Measurements from ENCODE around the gene PCNX2. TPM values are rescaled to one million over a fixed set of nuclear protein-coding genes. Genes with fewer than 3 reads are reported as not detected.

Gene PCNX2
- total RNA-seq, 2 experiments from 2014 or later: 21.8 to 23.2 TPM

DNA sequence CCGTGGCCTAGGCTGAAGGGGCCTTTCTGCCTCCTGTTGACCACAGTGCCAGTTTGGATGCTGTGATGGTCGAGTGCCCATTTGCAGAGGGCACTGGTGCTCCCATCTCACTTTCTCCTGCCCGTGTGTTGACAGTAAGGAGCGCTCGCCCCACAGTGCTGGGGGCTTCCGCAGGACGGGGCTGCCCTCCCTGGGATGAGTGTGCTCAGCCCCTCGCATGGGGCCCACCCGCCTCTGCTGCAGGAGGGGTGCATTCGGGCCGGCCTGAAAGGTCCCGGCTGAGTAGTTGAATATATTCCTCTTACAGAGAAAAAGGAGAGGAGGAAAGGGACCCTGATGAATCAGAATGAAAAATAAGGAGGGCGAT, 307.8 kb downstream of the PCNX2 start:
- Mint-ChIP-seq H3K4me1 (no peaks in the 10 kb centered on the region), H3K4me3 (no peak overlapping the region), H3K36me3 (ENCODE audit: low read depth) (peaks cover 13% of the 10 kb centered on the region), H3K27me3 (no peaks in the 10 kb centered on the region), H3K9me3 (peaks cover under 1% of the 10 kb centered on the region), H3K27ac (no peak overlapping the region)
- DNase-seq: no peak
- ChIA-PET CTCF (no interaction called here), POLR2A (no interaction called here)

DNA sequence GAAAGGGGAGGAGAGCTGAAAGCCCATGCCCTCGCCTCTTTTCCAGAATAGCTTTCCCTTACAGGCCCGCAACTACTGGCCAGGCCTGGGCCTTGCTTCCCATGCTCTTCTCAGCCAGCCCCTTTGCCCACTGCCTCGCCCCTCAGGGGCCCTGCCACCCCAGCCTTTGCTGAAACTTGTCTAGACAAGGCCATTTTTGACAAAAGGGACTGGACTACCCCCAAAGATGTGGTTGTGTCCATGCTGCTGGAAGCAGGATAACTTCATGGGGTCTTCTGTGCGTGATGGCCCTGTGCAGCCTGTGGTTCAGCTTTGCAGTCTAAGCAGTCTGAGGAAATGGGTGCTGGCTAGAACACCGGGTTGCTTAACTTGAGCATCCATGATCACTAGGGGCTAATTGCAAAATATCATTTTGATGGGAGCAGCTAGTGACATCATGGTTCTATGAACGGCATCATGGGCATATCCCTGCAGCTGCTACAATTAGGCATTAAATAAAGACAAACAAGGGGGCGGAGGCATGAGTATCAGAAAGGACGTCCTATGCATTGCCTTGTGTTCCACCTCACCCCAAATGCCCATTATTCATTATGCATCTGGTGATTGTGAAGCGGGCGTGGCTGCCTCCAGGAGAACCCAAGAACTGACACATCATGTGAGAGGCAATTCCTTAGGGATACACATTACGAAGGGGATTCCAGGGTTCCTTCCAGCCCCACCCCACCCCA, 308.3 kb downstream of the PCNX2 start:
- Mint-ChIP-seq H3K9me3 (no peaks in the 10 kb centered on the region), H3K4me1 (no peaks in the 10 kb centered on the region), H3K36me3 (ENCODE audit: low read depth) (peaks cover 7% of the 10 kb centered on the region), H3K4me3 (no peak overlapping the region), H3K27me3 (no peaks in the 10 kb centered on the region), H3K27ac (no peak overlapping the region)
- ChIA-PET POLR2A (no interaction called here), CTCF (no interaction called here)
- no peak for DNase-seq

DNA sequence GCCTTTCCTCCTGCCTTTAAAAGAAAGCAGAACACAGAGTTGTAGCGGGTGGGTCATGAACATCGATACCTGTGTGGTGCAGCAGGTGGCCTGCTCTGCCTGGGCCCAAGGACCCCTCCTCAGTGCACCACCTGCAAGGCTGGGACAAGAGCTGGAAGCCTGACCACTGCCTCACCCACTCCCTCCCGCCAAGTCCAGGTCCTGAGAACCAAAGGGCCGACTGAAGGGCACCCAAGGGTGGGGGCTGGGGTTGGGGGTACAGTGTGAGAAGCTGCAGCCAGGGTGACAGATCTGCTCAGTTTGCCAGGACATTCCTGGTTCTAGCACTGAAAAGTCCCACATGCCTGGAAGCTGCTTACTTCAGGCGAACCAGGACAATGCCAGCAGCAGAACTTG, 309.0 kb downstream of the PCNX2 start:
- H3K9me3 Mint-ChIP-seq: no peaks in the 10 kb centered on the region

DNA sequence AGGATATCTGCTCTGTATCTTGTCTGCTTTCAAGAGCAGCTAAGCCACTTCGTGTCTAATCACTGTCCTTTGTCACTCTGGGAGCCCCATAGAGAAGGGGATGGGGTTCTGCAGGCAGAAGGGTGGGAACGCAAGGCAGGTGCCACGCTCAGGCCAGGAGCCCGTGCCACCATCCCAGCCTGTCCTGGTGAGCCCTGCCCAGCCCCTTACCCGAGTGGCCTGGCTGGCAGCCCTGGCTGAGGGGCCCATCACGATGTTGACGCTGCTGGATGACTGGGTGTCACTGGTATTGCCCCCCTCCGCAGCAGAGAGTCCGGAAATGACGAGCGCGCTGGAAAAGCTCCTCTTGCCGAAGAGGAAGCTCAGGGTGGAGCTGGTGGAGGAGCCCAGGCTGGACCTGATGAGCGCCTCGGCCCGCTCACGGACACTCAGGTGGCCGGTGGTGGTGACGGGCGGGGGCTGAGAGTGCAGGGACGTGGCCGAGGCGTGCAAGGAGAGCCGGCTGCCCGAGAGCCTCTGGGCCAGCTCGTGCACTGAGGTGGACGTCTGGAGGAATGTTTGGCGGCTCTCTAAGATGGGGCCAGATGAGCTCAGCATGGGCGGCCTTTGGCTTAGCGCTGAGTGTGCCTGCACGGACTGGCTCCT, 309.5 kb downstream of the PCNX2 start:
- H3K4me1 Mint-ChIP-seq: no peaks in the 10 kb centered on the region
- no peak overlapping the region for H3K27ac Mint-ChIP-seq
- ChIA-PET CTCF (no interaction called here), POLR2A (no interaction called here)
- H3K36me3 Mint-ChIP-seq (ENCODE audit: low read depth): peaks cover 2% of the 10 kb centered on the region
- no peaks in the 10 kb centered on the region for H3K27me3 Mint-ChIP-seq
- no peak for DNase-seq
- H3K9me3 Mint-ChIP-seq: no peaks in the 10 kb centered on the region
- no peak overlapping the region for H3K4me3 Mint-ChIP-seq

More for the DNA sequence above, 309.0 kb downstream of the PCNX2 start:
- Mint-ChIP-seq H3K4me3 (no peak overlapping the region), H3K27me3 (no peaks in the 10 kb centered on the region), H3K27ac (no peak overlapping the region), H3K36me3 (ENCODE audit: low read depth) (peaks cover 2% of the 10 kb centered on the region), H3K4me1 (no peaks in the 10 kb centered on the region)
- DNase-seq: no peak
- POLR2A ChIA-PET: no interaction called here
- CTCF ChIA-PET: no interaction called here

DNA sequence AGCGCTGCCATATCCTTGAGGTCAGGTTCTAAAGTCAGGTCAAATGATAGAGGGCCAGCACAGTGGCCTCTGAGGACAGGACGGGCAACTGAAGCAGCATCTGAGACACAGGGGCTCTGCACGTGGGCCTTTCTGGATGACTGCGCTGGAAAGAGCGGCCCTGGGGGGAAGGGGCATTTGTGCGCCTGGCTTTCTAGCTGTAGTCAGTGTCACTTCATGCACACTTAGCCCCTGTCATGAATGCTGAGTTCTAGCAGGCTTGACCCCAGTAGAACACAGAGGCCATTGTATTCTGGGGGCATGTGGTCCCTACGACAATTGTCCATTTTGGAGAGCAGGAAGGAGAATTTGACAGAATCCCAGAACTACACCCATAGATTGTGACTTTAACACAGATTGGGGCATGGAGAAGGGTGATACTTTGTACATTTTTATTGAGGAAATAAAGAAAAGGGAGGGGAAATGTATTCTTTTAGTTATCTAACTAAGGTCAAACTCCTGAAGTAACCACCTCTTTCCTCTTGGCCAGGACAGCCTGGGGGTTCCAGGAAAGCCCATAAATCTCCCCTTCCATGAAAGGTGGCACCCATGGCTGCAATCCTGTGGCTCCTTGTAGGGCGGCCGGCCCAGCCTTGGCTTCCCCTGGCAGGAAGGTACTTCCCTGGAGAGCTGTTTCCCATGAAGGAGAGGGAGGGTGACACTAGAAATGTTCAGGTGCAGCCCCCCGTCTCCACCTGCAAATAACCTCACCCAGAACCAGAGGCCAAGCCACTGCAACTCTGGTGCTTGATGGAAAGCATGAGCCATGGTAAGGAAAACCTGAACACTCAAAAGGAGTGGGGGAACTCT, 310.7 kb downstream of the PCNX2 start:
- Mint-ChIP-seq H3K9me3 (no peaks in the 10 kb centered on the region), H3K4me1 (no peaks in the 10 kb centered on the region), H3K27ac (no peak overlapping the region), H3K4me3 (no peak overlapping the region), H3K27me3 (no peaks in the 10 kb centered on the region), H3K36me3 (ENCODE audit: low read depth) (peaks cover 2% of the 10 kb centered on the region)
- no peak for DNase-seq
- CTCF ChIA-PET: interaction anchor here (0.6 kb wide), 1 partner anchor 342 kb away, joined by 5 read pairs; no protein-coding TSS in a partner anchor
- POLR2A ChIA-PET: no interaction called here

DNA sequence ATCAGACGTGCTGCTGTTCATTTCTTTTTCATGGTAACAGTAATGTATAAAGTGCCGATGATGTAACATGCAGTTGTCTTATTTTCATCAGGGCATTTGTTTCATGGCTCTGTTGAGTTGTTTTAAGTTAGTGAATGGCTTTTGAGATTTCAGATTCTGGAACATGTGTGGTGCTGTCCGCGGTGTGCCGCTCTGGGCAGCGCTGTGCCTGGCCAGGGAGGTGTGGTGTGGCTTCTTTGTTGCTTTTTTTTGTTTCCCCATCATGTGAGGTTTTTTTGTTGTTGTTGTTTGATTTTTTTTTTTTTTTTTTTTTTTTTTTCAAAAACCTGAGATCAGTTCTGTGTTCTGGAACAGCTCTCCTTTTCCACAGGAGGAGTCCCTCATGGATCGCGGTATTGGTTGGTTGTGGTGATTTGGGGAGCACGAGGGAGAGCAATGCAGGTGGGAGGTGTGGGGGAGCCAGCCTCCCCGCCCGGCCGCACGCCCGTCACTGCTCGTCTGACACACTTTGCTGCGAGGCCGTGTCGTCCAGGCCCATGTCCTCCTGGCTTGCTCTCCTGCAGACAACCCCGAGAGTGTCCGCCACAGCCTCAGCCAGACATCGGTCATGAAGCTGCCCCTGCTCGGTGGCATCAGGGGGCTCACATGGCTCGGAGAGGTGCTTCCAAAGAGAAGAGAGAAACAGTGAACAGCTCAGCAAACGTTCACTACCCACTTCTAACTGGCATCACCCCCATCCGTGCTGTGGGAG, 311.5 kb downstream of the PCNX2 start:
- POLR2A ChIA-PET: no interaction called here
- H3K9me3 Mint-ChIP-seq: no peaks in the 10 kb centered on the region
- CTCF ChIA-PET: interaction anchor here (0.6 kb wide), 1 partner anchor 341 kb away, joined by 5 read pairs; no protein-coding TSS in a partner anchor
- H3K4me3 Mint-ChIP-seq: no peak overlapping the region
- H3K4me1 Mint-ChIP-seq: peaks cover 4% of the 10 kb centered on the region
- no peak overlapping the region for H3K27ac Mint-ChIP-seq
- peaks cover 4% of the 10 kb centered on the region for H3K36me3 Mint-ChIP-seq (ENCODE audit: low read depth)
- DNase-seq: no peak
- H3K27me3 Mint-ChIP-seq: no peaks in the 10 kb centered on the region

DNA sequence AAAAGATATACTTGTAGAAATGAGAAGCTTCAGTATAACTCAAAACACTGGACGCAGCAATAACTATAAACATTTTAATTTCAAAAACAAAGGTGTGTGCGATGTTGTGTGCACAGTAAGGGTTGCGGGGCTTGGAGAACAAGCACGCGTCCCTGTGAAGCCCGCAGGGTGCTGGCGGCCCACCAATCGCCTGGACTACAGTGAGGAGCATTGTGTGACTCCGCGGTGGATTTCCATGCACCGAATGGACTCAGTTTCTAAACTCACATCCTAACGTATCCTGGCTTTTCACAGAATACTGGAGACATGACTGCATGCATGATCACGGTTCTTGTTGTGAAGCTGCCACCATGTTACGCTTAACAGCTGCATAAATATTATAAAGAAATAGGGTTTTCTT, 312.1 kb downstream of the PCNX2 start:
- POLR2A ChIA-PET: no interaction called here
- Mint-ChIP-seq H3K27me3 (no peaks in the 10 kb centered on the region), H3K27ac (no peak overlapping the region), H3K9me3 (no peaks in the 10 kb centered on the region), H3K4me3 (no peak overlapping the region), H3K36me3 (ENCODE audit: low read depth) (peaks cover 8% of the 10 kb centered on the region), H3K4me1 (peaks cover 10% of the 10 kb centered on the region)
- CTCF ChIA-PET: no interaction called here
- no peak for DNase-seq

DNA sequence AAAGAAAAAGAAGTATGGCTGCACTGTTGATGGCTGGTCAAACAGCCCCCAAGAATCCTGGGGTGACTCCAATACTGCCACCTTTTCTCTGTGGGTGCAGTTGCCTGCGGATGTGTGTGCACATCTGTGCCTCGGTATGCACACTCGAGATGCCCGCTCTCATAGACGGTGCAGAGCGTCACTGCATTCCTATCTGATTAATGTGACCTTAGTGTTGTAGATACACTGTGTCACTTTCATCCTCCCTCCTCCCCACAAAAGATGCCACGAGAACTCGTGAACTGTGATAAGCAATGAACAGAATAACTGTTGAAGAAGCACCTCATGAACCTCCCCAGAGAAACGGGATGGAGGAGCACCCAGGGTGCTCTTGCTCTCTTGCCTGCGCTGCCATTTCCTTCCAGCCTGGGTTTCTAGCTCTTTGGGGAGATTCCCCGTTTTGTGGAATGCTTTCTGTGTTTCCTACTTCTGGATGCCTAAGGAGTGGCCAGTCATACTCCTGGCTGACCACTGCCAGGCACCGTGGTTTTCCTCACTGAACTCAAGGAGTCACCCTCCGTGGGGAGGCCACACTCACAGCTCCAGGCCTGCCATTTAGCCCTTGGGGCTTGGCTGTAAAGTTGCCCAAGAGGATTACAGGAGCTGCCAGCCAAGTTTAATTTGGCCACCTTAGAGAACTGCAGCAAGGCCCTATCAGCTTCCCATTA, 313.1 kb downstream of the PCNX2 start:
- Mint-ChIP-seq H3K4me1 (peaks cover 19% of the 10 kb centered on the region), H3K9me3 (no peaks in the 10 kb centered on the region), H3K27ac (no peak overlapping the region), H3K4me3 (no peak overlapping the region), H3K27me3 (no peaks in the 10 kb centered on the region), H3K36me3 (ENCODE audit: low read depth) (peaks cover 16% of the 10 kb centered on the region)
- ChIA-PET POLR2A (no interaction called here), CTCF (no interaction called here)
- DNase-seq: no peak

DNA sequence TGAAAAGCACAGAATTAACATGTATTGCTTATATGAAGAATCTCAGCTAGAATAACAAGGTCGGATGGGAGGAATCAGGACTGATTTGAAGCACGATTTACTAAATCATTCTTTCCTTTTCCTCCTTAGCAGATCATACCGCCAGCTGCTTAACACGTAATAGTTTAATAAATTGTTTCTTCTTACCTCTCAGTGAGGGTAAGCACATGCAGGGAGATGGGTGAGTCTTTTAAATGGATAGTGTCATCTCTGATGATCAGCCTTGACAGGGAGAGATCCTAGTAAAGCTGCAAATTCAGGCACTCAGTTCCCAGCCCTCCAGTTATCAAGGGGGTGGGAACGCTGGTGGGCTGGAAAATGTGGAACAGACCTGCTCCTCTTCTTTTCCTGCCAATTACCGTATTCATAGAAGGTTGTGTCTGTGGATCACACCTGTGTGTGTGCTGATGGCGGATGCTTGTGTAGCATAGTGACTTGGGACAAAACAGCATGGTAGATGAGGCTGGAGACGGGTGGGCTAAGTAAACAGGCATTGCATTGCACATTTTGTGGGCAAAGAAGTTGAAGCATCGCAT, 314.5 kb downstream of the PCNX2 start:
- no peak overlapping the region for H3K27ac Mint-ChIP-seq
- CTCF ChIA-PET: no interaction called here

DNA sequence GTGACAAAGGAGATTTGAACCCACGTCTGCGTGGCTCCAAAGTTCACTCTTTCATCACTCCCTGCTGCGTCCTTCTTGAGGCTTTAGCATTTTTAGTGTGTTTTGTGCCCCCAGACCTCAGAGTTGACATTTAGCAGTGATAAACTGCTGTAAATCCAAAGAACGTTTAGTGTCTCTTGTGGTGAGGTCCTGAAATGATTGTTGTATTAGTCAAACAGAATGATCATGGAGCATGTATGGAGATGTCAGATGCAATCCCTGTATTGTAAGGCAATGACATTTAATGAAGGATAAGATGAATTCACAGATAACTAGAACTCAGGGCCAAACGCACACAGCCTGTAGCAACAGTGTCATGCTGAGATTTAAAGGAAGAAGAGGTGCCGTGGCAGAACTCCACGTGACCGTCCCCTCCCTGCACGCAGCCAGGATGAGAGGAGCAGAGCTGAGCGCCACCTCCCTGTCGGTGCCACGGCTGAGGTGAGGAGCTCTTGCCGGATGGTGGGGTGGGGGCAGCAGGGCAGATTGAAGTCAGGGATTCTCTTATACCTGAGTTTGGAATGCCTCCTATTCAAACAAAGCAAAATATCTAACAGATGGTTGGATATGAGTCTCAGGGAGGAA, 315.1 kb downstream of the PCNX2 start:
- ChIA-PET POLR2A (interaction anchor here (1.2 kb wide), 1 partner anchor 11 kb away, joined by 5 read pairs; no protein-coding TSS in a partner anchor), CTCF (no interaction called here)
- H3K27ac Mint-ChIP-seq: no peak overlapping the region

More for the DNA sequence above, 314.5 kb downstream of the PCNX2 start:
- Mint-ChIP-seq H3K27me3 (no peaks in the 10 kb centered on the region), H3K9me3 (no peaks in the 10 kb centered on the region), H3K4me1 (peaks cover 19% of the 10 kb centered on the region), H3K36me3 (ENCODE audit: low read depth) (peaks cover 22% of the 10 kb centered on the region), H3K4me3 (no peak overlapping the region)
- POLR2A ChIA-PET: no interaction called here
- no peak for DNase-seq

DNA sequence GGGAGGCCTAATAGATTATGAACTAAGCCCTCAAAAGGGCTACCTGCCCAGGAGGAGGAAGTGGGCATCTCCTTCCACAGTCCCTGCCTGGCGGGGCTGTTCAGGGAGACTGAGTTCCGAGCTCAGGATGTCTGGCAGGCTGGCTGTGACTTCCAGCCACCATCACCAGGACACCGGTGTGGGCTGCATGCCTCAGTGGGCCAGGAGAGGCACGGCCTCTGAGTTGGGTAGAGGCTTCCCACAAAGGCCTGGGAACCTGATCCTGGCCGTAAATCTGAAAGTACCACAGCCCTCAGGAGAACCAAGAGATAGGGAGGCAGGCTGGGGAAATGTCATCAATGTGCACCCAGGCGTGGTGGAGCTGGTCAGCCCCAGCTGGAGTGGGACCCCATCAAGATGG, 316.0 kb downstream of the PCNX2 start:
- Mint-ChIP-seq H3K27me3 (no peaks in the 10 kb centered on the region), H3K27ac (no peak overlapping the region), H3K36me3 (ENCODE audit: low read depth) (peaks cover 32% of the 10 kb centered on the region), H3K9me3 (peaks cover 3% of the 10 kb centered on the region), H3K4me1 (peaks cover 19% of the 10 kb centered on the region), H3K4me3 (no peak overlapping the region)
- CTCF ChIA-PET: no interaction called here
- POLR2A ChIA-PET: interaction anchor here (1.2 kb wide), 1 partner anchor 10 kb away, joined by 5 read pairs; no protein-coding TSS in a partner anchor
- DNase-seq: no peak

More for the DNA sequence above, 315.1 kb downstream of the PCNX2 start:
- H3K9me3 Mint-ChIP-seq: no peaks in the 10 kb centered on the region
- peaks cover 25% of the 10 kb centered on the region for H3K36me3 Mint-ChIP-seq (ENCODE audit: low read depth)
- no peak overlapping the region for H3K4me3 Mint-ChIP-seq
- DNase-seq: no peak
- H3K27me3 Mint-ChIP-seq: no peaks in the 10 kb centered on the region
- peaks cover 19% of the 10 kb centered on the region for H3K4me1 Mint-ChIP-seq

DNA sequence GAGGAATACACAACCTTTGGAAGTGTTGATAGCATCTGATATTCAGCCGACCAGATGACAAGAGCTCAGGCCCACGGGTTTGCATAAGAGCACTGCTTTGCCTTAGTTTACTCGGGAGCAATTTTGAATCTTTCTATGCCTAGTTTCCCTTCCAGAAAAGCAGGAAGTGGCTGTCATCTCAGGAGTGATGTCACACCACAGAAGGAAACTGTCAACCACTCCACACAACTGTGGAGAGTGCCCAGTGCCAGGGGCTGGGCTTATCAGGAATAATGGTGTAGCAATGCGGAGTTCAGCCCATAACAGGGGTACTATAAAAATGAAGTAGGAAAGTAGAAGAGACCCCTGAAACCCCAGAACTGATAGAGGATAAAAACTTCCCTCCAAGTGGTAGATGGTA, 316.7 kb downstream of the PCNX2 start:
- peaks cover 9% of the 10 kb centered on the region for H3K9me3 Mint-ChIP-seq
- peak overlapping the region; percentile 28 for H3K27ac Mint-ChIP-seq
- H3K4me3 Mint-ChIP-seq: no peak overlapping the region
- no peak for DNase-seq
- ChIA-PET CTCF (no interaction called here), POLR2A (interaction anchor here (1.2 kb wide), 1 partner anchor 9 kb away, joined by 5 read pairs; no protein-coding TSS in a partner anchor)
- no peaks in the 10 kb centered on the region for H3K27me3 Mint-ChIP-seq
- peaks cover 19% of the 10 kb centered on the region for H3K4me1 Mint-ChIP-seq
- peaks cover 39% of the 10 kb centered on the region for H3K36me3 Mint-ChIP-seq (ENCODE audit: low read depth)
